Endothelial cell of umbilical vein (primary cell): ENCODE measurements around the gene TXNRD1. TPM values are rescaled to one million over a fixed set of nuclear protein-coding genes. Genes with fewer than 3 reads are reported as not detected.

Experiments
- BruUV-seq: library from RNA; stranded (reverse); fragments of 400-500 nt; replicated peaks from 2 replicates; lab custom pipeline; 2021; lab: Mats Ljungman, UMichigan
- CTCF ChIA-PET: fragments of 300-600, 350-600 bp; sonication (Branson Sonifier 250); formaldehyde crosslinking; loops from one replicate; lab custom pipeline; 2021; ENCODE audit warnings: antibody characterized with exemption, inconsistent platforms; lab: Charles Lee
- POLR2A ChIA-PET: fragments of 300-600, 350-600 bp; sonication (Branson Sonifier 250); formaldehyde crosslinking; loops from one replicate; lab custom pipeline; 2021; ENCODE audit warnings: antibody characterized with exemption, inconsistent platforms; lab: Charles Lee
- DNase-seq: peaks from one replicate; pipeline ENCODE4 v3.0.0-alpha.2; 2011; ENCODE audit warnings: low read depth, low spot score
- FAIRE-seq: peaks from 2 replicates; lab custom pipeline; 2011; peaks lifted over from hg19 to GRCh38; lab: Jason Lieb, UNC
- H2AFZ ChIP-seq: 2 replicates; pipeline ENCODE4 v1.6.0; 2012; ENCODE audit warnings: low read depth, low read length, control low read depth, inconsistent platforms
- H3K27ac ChIP-seq: 2 replicates; pipeline ENCODE4 v1.5.1; 2011; ENCODE audit warnings: low read depth, mild to moderate bottlenecking, control low read depth, low read length, moderate library complexity; ENCODE audit not compliant: insufficient read depth
- H3K27me3 ChIP-seq, 2 experiments: 2 replicates each; pipeline versions ENCODE4 v1.6.0 to v1.6.1; 2011; ENCODE audit warnings: low read length in 2 of 2, mixed read lengths in 1 of 2; ENCODE audit not compliant: control insufficient read depth in 2 of 2, insufficient read depth in 2 of 2
- H3K36me3 ChIP-seq, 2 experiments: 2 replicates in 1 of 2; 3 replicates in 1 of 2; pipeline ENCODE4 v1.5.1; 2011; ENCODE audit warnings: low read length in 2 of 2, mild to moderate bottlenecking in 1 of 2, moderate library complexity in 1 of 2; ENCODE audit not compliant: control insufficient read depth in 2 of 2, insufficient read depth in 2 of 2; ENCODE audit errors: extremely low read depth in 1 of 2
- H3K4me1 ChIP-seq: 3 replicates; pipeline ENCODE4 v1.5.1; 2011; ENCODE audit warnings: mild to moderate bottlenecking, low read length; ENCODE audit not compliant: control insufficient read depth, insufficient read depth; ENCODE audit errors: extremely low read depth
- H3K4me2 ChIP-seq: 2 replicates; pipeline ENCODE4 v1.6.1; 2011; ENCODE audit warnings: low read length, control low read depth, mixed read lengths; ENCODE audit not compliant: insufficient read depth
- H3K4me3 ChIP-seq, 3 experiments: fragments of 200-600 bp in 1 of 3; sonication (generic), shearing (Covaris generic) in 1 of 3; replicated peaks in 1 of 3; 2 replicates each; pipeline ENCODE4 v1.5.1; 2011 to 2016; ENCODE audit warnings: control low read depth in 3 of 3, low read length in 3 of 3, mild to moderate bottlenecking in 2 of 3, inconsistent platforms in 1 of 3, low read depth in 1 of 3, moderate library complexity in 1 of 3; ENCODE audit not compliant: insufficient read depth in 1 of 3
- H3K79me2 ChIP-seq: 2 replicates; pipeline ENCODE4 v1.6.0; 2012; ENCODE audit warnings: low read length, inconsistent platforms; ENCODE audit not compliant: control insufficient read depth, insufficient read depth
- H3K9ac ChIP-seq: replicated peaks from 2 replicates; pipeline ENCODE3; 2011; ENCODE audit warnings: low read length, control low read depth; ENCODE audit not compliant: insufficient read depth; ENCODE audit errors: extremely low read depth
- H3K9me1 ChIP-seq: replicated peaks from 3 replicates; pipeline ENCODE4 v1.6.0; 2011; ENCODE audit warnings: mild to moderate bottlenecking, low read length; ENCODE audit not compliant: control insufficient read depth, insufficient read depth; ENCODE audit errors: extremely low read depth
- H3K9me3 ChIP-seq: replicated peaks from 2 replicates; pipeline ENCODE4 v1.5.1; 2012; ENCODE audit warnings: low read length, inconsistent platforms; ENCODE audit not compliant: control insufficient read depth, insufficient read depth
- H4K20me1 ChIP-seq: replicated peaks from 2 replicates; pipeline ENCODE3; 2011; ENCODE audit warnings: mild to moderate bottlenecking, low read length; ENCODE audit not compliant: control insufficient read depth, insufficient read depth; ENCODE audit errors: extremely low read depth
- POLR2A ChIP-seq: IDR thresholded peaks from 2 replicates; pipeline ENCODE4 v1.6.1; 2012; ENCODE audit warnings: low read depth, mild to moderate bottlenecking, control low read depth, low read length
- POLR2AphosphoS5 ChIP-seq: IDR thresholded peaks from 2 replicates; pipeline ENCODE4 v1.6.1; 2012; ENCODE audit warnings: low read depth, mild to moderate bottlenecking, control low read depth, low read length, moderate library complexity; ENCODE audit not compliant: insufficient read depth
- dilution Hi-C: fragments of 300-500 bp; cut with MboI; formaldehyde crosslinking; loops from one replicate; pipeline ENCODE4 v1.15.0; 2019; ENCODE audit warnings: low sequenced_read_pairs; ENCODE audit not compliant: extremely low pct_ligation_motif_present
- intact Hi-C: fragments of 100-400 bp; cut with micrococcal nuclease; formaldehyde crosslinking; loops from one replicate; pipeline ENCODE4 v1.10.0; 2022
- polyA plus RNA-seq, 4 experiments: library from polyadenylated mRNA; depleted of rRNA in 3 of 4; stranded (reverse) in 3 of 4; unstranded in 1 of 4; fragments of >200 nt; gene quantifications; 2 replicates each; pipeline versions ENCODE4 v1.2.1 to v1.2.3, GENCODE V29; 2011 to 2012; ENCODE audit warnings: missing spikeins in 1 of 4
- total RNA-seq: library from RNA; stranded (reverse); gene quantifications from 2 replicates; pipeline ENCODE4 v1.2.3, GENCODE V29; 2021

The TXNRD1 gene
- total and polyA plus RNA-seq, 2 donors (not counting 3 experiments of a cell fraction or from before 2014, with no cell fraction given) = 309 to 566 TPM

DNA sequence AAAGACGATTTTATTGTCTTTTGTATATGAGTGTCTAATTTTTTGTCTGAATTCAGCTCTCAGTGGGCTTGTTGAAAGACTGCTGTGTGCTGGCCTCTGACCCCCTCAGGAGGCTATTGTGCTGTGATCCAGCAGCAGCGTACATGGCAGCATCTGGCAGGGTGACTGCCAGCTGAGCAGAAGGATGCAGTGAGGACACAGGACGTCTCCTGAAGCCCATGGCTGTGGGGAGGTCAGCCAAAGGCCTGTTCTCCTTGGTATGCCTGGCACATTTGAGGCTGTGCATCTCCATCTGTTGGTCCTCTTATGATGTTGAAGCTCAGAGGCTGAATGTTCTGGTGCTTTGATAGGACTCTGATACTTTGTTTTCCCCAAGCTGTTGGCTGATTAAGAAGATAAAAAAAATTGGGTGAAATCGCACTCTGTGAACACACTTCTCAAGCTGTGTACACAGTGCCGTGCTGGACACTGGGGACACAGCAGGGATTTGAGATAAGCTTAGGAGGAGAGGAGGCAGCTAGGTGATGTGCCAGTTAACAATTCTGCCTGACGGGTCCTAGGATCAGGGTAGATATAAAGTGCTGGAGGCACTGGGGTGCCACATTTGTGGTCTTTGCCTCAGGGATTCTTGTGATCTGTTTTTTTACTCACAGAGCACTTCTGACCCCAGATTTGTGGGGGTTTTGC lies 125.5 kb downstream of the TXNRD1 start:
- TF ChIP-seq POLR2A (no peak), POLR2AphosphoS5 (peak; percentile 27)
- no TSS peak for BruUV-seq
- peaks cover 44% of the 10 kb centered on the region in 2 experiments for H3K36me3 ChIP-seq
- no peaks in the 10 kb centered on the region for H3K4me1 ChIP-seq
- peaks cover 72% of the 10 kb centered on the region for H3K79me2 ChIP-seq
- peaks cover 2% of the 10 kb centered on the region for H4K20me1 ChIP-seq
- no peak overlapping the region for H3K9ac ChIP-seq
- DNase-seq (no peak), FAIRE-seq (no peak)
- no peak overlapping the region for H2AFZ ChIP-seq
- no peak overlapping the region for H3K27ac ChIP-seq
- H3K4me2 ChIP-seq = no peak overlapping the region
- no peaks in the 10 kb centered on the region for H3K27me3 ChIP-seq
- no peaks in the 10 kb centered on the region for H3K9me1 ChIP-seq
- CTCF ChIA-PET = interaction anchor here (1.1 to 1.4 kb wide), 2 partner anchors 18 to 41 kb away, joined by 3 to 5 read pairs; no protein-coding TSS in a partner anchor
- no peaks in the 10 kb centered on the region for H3K9me3 ChIP-seq
- intact Hi-C loops = no loop called here
- no peak overlapping the region for H3K4me3 ChIP-seq
- POLR2A ChIA-PET = interaction anchor here (1.1 kb wide), 1 partner anchor 53 kb away, joined by 3 read pairs; no protein-coding TSS in a partner anchor
- dilution Hi-C loops = no loop called here

DNA sequence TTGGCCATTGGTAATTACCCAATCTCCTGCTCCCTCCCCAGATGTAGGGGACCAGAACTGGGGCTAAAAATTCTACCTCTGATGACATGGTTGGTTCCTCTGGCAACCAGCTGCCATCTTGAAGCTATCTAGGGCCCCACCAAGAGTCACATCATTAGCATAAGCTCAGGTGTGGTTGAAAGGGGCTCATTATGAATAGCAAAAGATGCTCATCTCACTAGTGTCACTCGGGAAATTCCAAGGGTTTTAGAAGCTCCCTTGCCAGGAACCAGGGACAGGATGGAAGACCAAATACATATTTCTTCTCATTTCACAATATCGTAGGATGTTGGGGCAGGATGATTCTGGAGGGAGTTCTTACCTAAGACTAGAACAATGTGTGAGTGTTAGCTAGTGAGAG lies 126.6 kb downstream of the TXNRD1 start:
- dilution Hi-C loops (no loop called here), intact Hi-C loops (no loop called here)
- H3K4me2 ChIP-seq = no peak overlapping the region
- no peaks in the 10 kb centered on the region for H3K9me1 ChIP-seq
- H3K27ac ChIP-seq = no peak overlapping the region
- DNase-seq (no peak), FAIRE-seq (no peak)
- no peaks in the 10 kb centered on the region for H3K4me1 ChIP-seq
- H4K20me1 ChIP-seq = peaks cover 2% of the 10 kb centered on the region
- H3K9ac ChIP-seq = no peak overlapping the region
- CTCF ChIA-PET = interaction anchor here (0.6 to 1.1 kb wide), 3 partner anchors 40 to 698 kb away, joined by 3 to 4 read pairs (median 3); no protein-coding TSS in a partner anchor
- POLR2A ChIA-PET = no interaction called here
- H2AFZ ChIP-seq = no peak overlapping the region
- peaks cover 43 to 46% of the 10 kb centered on the region in 2 experiments for H3K36me3 ChIP-seq
- TF ChIP-seq POLR2AphosphoS5 = peak; percentile 13
- TF ChIP-seq POLR2A = no peak
- no TSS peak for BruUV-seq
- no peak overlapping the region for H3K4me3 ChIP-seq
- H3K27me3 ChIP-seq = no peaks in the 10 kb centered on the region
- H3K79me2 ChIP-seq = peaks cover 65% of the 10 kb centered on the region
- H3K9me3 ChIP-seq = no peaks in the 10 kb centered on the region
